Measurements from ENCODE around the gene PMM2. TPM values are rescaled to one million over a fixed set of nuclear protein-coding genes. Genes with fewer than 3 reads are reported as not detected.

Gene PMM2
- total RNA-seq, 6 donors from 2014 or later = 27.2 to 37.1 (median 29.8) TPM

DNA sequence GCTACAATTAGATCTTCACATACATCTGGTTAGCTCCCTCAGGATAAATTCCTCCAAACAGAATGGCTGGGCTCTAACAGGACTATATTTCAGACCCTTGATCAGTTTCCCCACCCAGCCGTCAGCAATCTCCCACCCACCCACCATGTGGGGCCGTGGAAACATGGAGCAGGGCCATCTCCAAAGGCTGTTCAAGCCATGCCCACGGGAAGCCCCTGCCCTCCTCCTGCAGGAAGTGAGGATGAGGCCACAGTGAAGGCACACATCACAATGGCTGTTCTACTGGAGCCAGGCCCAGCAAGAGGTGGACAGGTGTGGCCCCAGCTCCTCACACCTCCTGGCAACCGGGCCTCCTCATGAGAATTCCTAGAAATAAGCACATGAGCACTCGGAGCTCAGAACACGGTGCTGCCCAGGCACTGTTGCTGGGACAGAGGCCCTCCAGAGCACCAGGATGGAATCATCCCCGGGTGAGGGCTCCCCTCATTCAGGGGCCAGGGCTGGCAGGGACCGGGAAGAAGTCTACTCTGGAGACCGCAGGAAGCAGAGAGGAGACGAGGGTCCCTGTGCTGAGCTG lies 84.5 kb downstream of the PMM2 start, which contains the start of gene LITAFD:
Gene LITAFD, plus strand, starts transcription at position 311 of the 577 bp plus-strand sequence. CDS start 2,005 bp downstream, outside the sequence.
- TF ChIP-seq POLR2AphosphoS5 (IDR thresholded peaks at IDR 0.05) (no peak), EP300 (IDR thresholded peaks at IDR 0.05) (no peak), POLR2A (IDR thresholded peaks at IDR 0.05) (no peak)
- TF ChIP-seq, protein P1, sequence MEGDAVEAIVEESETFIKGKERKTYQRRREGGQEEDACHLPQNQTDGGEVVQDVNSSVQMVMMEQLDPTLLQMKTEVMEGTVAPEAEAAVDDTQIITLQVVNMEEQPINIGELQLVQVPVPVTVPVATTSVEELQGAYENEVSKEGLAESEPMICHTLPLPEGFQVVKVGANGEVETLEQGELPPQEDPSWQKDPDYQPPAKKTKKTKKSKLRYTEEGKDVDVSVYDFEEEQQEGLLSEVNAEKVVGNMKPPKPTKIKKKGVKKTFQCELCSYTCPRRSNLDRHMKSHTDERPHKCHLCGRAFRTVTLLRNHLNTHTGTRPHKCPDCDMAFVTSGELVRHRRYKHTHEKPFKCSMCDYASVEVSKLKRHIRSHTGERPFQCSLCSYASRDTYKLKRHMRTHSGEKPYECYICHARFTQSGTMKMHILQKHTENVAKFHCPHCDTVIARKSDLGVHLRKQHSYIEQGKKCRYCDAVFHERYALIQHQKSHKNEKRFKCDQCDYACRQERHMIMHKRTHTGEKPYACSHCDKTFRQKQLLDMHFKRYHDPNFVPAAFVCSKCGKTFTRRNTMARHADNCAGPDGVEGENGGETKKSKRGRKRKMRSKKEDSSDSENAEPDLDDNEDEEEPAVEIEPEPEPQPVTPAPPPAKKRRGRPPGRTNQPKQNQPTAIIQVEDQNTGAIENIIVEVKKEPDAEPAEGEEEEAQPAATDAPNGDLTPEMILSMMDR (IDR thresholded peaks at IDR 0.05) = no peak
- ATAC-seq (ENCODE audit: low FRiP score in 2 of 2) (no peak), DNase-seq (no peak)
- Histone ChIP-seq H3K4me3 (no peak within 1 kb of the TSS), H3K27ac (no peak within 1 kb of the TSS), H3K4me1 (peaks cover 10 to 19% (median 18%) of the 10 kb centered on the region in 4 donors), H3K27me3 (no peaks in the 10 kb centered on the region), H3K36me3 (no peaks in the 10 kb centered on the region), H3K9me3 (no peaks in the 10 kb centered on the region)
- 62 to 73% methylated on average over 7 to 10 of the region's 10 CpGs for WGBS, 2 donors

DNA sequence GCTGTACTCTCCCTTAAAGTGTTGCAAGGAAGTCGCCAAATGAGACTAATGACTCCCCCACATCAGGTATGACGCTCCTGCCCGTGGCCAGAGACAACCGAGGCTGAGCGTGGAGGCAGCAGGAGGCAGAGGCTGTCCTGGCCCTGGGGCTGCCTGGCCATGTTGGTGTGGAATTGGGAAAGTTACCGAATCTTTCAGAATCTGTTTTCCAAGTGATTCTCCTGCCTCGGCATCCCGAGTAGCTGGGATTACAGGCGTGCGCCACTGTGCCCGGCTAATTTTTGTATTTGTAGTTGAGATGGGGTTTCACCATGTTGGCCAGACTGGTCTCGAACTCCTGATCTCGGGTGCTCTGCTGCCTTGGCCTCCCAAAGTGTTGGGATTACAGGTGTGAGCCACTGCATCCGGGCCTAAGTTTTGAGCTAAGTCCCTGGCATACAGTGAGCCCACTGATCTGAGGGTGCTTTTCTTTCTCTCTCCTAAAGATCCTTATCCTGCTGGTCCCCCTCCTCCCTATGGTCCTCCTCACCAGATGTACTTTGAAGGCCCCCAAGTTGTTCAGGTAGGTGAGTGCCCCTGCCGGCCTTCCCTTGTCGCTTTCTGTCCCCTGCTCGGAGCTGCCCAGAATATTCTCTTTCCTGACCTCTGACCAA lies 85.2 kb downstream of the PMM2 start:
- WGBS, 2 donors = 84 to 88% methylated on average over 14 to 17 of the region's 17 CpGs
- Histone ChIP-seq H3K4me1 (peaks cover 10 to 19% (median 18%) of the 10 kb centered on the region in 4 donors), H3K27ac (no peak overlapping the region), H3K9me3 (no peaks in the 10 kb centered on the region), H3K36me3 (no peaks in the 10 kb centered on the region), H3K27me3 (no peaks in the 10 kb centered on the region), H3K4me3 (no peak overlapping the region)
- ATAC-seq (ENCODE audit: low FRiP score in 2 of 2) = no peak
- no peak for DNase-seq
- TF ChIP-seq, protein P1 (IDR thresholded peaks at IDR 0.05) = no peak
- TF ChIP-seq EP300 (IDR thresholded peaks at IDR 0.05) (no peak), POLR2A (IDR thresholded peaks at IDR 0.05) (no peak), POLR2AphosphoS5 (IDR thresholded peaks at IDR 0.05) (no peak)

DNA sequence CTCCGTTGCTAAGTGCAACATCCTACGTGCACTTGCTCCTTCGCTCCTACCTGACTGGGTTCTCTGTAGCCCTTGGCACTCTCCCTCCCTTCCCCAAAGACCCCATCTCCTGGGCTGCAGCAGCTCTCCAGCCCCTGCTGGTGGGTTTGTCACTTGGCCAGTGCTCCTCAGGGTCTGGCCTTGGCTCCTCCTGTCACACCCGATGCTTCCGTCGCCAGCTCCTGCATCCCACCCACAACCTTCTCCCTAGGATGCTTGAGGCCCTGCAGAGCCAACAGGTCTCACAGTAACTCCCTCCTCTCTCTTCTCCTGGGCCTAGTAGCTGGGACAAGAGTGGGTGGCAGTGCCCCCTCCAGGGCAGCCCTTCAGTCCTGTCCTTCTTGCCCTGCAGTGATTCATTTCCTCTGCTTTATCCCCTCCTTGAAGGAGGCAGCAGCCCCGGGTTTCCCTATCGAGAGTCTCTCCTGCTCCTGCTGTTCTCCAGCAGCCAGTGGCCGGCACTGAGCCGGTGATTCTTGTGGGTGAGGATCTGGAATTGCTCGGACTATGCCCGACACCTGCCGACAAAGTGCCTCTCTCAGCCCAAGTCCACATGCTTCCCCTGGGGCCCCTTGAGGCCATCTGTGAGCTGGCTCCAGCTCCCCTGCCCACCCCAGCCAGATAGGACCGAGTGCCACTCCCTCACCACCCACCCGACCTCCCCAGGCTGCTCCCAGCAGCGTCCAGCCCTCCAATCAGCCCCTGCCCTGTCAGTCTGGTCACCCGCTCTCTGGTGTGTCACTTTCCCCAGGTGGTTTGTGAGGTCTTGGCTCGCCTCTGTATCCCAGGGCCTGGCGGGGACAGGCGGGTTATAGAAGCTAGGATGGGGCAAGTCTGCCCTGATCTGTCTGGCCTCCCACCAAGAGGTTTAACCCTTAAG lies 88.3 kb downstream of the PMM2 start:
- peak; percentile 2 to 4 for ATAC-seq (ENCODE audit: low FRiP score in 2 of 2)
- TF ChIP-seq, protein P1 (IDR thresholded peaks at IDR 0.05) = no peak
- TF ChIP-seq POLR2AphosphoS5 (IDR thresholded peaks at IDR 0.05) (no peak), EP300 (IDR thresholded peaks at IDR 0.05) (no peak), POLR2A (IDR thresholded peaks at IDR 0.05) (no peak)
- peaks cover 0 to 18% (median 8%) of the 10 kb centered on the region in 4 donors for H3K36me3 ChIP-seq
- H3K27me3 ChIP-seq = no peaks in the 10 kb centered on the region
- WGBS, 2 donors = 12 to 20% methylated on average over 18 to 19 of the region's 20 CpGs
- no peaks in the 10 kb centered on the region for H3K9me3 ChIP-seq
- peaks cover 7 to 13% (median 9%) of the 10 kb centered on the region in 4 donors for H3K4me1 ChIP-seq
- H3K27ac ChIP-seq = no peak overlapping the region
- no peak overlapping the region for H3K4me3 ChIP-seq
- no peak for DNase-seq

DNA sequence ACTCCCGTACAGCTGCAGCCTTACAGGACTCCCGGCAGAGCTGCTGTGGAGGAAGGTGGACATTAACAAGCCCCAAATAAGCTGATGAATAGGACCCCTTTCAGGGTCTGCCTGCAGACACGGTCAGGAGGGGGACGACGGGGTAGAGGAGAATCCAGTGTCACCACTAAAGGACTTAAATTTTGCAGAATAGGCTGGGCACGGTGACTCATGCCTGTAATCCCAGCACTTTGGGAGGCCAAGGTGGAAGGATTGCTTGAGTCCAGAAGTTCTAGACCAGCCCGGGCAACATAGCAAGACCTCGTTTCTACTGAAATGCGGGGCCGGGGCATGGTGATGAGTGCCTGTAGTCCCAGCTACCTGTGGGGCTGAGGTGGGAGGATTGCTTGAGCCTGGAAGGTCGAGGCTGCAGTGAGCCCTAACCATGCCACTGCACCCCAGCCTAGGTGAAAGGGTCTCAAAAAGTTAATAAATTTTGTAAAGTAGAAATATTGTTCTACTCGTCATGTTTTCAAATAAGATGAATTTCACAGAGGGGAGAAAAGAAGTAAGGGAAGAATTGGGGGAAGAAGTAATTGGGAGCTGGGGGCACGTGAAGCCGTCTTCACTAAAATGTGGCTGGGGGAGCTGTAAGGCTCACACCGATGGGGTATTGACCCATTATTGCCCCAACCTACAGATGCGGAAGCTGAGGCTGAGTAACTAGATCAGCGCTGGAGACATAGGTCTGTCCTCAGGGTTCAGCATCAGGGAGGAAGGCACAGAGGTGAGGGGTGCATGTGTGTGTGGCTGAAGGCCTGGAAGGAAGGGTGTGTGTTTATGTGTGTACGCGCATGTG lies 89.2 kb downstream of the PMM2 start:
- peaks cover 7 to 13% (median 9%) of the 10 kb centered on the region in 4 donors for H3K4me1 ChIP-seq
- no peaks in the 10 kb centered on the region for H3K9me3 ChIP-seq
- TF ChIP-seq POLR2A (IDR thresholded peaks at IDR 0.05) = no peak
- TF ChIP-seq EP300 (IDR thresholded peaks at IDR 0.05) = no peak
- TF ChIP-seq, protein P1 (IDR thresholded peaks at IDR 0.05) = no peak
- TF ChIP-seq POLR2AphosphoS5 (IDR thresholded peaks at IDR 0.05) = no peak
- WGBS, 2 donors = 69 to 71% methylated on average over 19 of the region's 19 CpGs
- ATAC-seq (ENCODE audit: low FRiP score in 2 of 2) (no peak), DNase-seq (no peak)
- H3K27ac ChIP-seq = no peak overlapping the region
- no peak overlapping the region for H3K4me3 ChIP-seq
- no peaks in the 10 kb centered on the region for H3K27me3 ChIP-seq
- H3K36me3 ChIP-seq = peaks cover 0 to 27% (median 13%) of the 10 kb centered on the region in 4 donors
